ENCODE data around the gene NHERF1. TPM values are rescaled to one million over a fixed set of nuclear protein-coding genes. Genes with fewer than 3 reads are reported as not detected.
A peak's percentile ranks its signal among the peaks of the same experiment; 100 is the strongest.

Gene NHERF1
- total RNA-seq, 1 donor, result 22.1 TPM

DNA sequence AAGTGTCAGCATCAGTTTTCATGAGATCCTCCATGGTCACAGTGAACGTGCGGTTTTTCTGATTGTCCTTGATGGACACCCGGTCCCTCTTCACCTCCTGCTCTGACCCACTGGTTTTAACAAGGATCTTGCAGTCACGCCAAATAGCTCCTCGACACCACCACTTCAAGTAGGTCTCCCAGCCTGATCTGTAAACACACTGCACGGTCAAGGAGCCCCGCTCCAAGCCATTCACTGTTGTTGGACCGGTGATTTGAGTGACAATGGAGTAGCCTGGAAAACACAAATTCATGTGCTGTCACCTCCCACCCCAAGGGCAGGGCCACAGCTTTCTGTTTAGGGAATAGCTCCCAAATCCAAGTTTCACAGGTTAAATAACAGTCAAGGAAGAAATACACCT is 43.9 kb upstream of the NHERF1 start:
- no peak overlapping the region for H3K4me2 ChIP-seq (ENCODE audit: insufficient read depth, low read length)

DNA sequence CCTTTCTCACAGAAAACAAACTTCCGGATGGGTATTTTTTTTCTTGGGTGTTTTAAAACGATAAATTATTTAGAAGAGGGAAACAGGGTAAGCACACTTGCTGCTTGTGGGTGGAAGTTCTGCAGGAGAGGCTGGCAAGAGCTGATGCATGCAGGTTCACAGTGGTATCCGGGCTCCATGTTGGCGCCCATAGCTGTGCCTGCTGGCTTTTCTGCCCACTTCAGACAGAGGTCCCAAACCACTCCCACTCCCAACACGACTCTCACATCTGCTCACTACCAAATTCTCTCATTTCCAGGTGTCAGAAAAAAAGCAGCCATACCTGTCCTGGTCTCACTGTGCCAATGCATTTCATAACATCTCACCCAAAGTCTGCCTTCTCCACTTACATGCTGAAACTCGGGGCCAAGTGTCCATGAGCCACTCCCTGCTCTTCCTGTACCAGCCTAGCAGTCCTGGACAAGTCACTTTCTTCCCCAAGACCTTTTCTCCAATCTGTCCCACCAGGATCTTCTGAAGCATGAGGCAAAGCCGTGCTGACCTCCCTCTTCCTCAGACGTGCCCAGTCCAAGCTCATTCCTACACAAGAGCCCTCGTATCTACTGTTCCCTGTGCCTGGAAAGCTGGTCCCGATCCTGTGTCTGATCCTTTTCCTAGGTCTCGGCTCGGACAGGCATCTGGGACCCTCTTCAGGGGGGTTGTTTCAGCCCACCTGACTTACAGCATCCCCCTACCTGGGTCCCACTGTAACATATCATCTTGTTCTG is 37.2 kb upstream of the NHERF1 start:
- no peak overlapping the region for H3K4me3 ChIP-seq (ENCODE audit: insufficient read depth, low read length)
- TF ChIP-seq, protein P1, sequence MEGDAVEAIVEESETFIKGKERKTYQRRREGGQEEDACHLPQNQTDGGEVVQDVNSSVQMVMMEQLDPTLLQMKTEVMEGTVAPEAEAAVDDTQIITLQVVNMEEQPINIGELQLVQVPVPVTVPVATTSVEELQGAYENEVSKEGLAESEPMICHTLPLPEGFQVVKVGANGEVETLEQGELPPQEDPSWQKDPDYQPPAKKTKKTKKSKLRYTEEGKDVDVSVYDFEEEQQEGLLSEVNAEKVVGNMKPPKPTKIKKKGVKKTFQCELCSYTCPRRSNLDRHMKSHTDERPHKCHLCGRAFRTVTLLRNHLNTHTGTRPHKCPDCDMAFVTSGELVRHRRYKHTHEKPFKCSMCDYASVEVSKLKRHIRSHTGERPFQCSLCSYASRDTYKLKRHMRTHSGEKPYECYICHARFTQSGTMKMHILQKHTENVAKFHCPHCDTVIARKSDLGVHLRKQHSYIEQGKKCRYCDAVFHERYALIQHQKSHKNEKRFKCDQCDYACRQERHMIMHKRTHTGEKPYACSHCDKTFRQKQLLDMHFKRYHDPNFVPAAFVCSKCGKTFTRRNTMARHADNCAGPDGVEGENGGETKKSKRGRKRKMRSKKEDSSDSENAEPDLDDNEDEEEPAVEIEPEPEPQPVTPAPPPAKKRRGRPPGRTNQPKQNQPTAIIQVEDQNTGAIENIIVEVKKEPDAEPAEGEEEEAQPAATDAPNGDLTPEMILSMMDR (IDR thresholded peaks at IDR 0.05; ENCODE audit: extremely low read depth, low read depth, low read length), result no peak
- peaks cover 5% of the 10 kb centered on the region for H3K27me3 ChIP-seq (ENCODE audit: insufficient read depth, low read length)
- no peaks in the 10 kb centered on the region for H3K79me2 ChIP-seq (ENCODE audit: insufficient read depth, low read length)
- H3K9me3 ChIP-seq (ENCODE audit: low read depth, low read length), result no peaks in the 10 kb centered on the region
- H3K27ac ChIP-seq (ENCODE audit: low read depth, low read length), result no peak overlapping the region
- H3K4me1 ChIP-seq (ENCODE audit: insufficient read depth, low read length), result no peaks in the 10 kb centered on the region
- no peaks in the 10 kb centered on the region for H4K20me1 ChIP-seq (ENCODE audit: insufficient read depth, low read length)
- DNase-seq (ENCODE audit: insufficient read length, low spot score, missing footprints), result peak; percentile 1
- no peak overlapping the region for H3K4me2 ChIP-seq (ENCODE audit: insufficient read depth, low read length)
- no peak overlapping the region for H2AFZ ChIP-seq (ENCODE audit: low read length)
- H3K36me3 ChIP-seq (ENCODE audit: insufficient read depth, low read length), result no peaks in the 10 kb centered on the region

More for the DNA sequence above, 43.9 kb upstream of the NHERF1 start:
- Histone ChIP-seq H3K79me2 (ENCODE audit: insufficient read depth, low read length) (no peaks in the 10 kb centered on the region), H3K4me1 (ENCODE audit: insufficient read depth, low read length) (no peaks in the 10 kb centered on the region), H3K4me3 (ENCODE audit: insufficient read depth, low read length) (no peak overlapping the region), H4K20me1 (ENCODE audit: insufficient read depth, low read length) (no peaks in the 10 kb centered on the region), H2AFZ (ENCODE audit: low read length) (no peak overlapping the region), H3K36me3 (ENCODE audit: insufficient read depth, low read length) (no peaks in the 10 kb centered on the region), H3K9me3 (ENCODE audit: low read depth, low read length) (no peaks in the 10 kb centered on the region), H3K27ac (ENCODE audit: low read depth, low read length) (no peak overlapping the region), H3K27me3 (ENCODE audit: insufficient read depth, low read length) (no peaks in the 10 kb centered on the region)
- no peak for DNase-seq (ENCODE audit: insufficient read length, low spot score, missing footprints)
- TF ChIP-seq, protein P1 (IDR thresholded peaks at IDR 0.05; ENCODE audit: extremely low read depth, low read depth, low read length), result no peak

DNA sequence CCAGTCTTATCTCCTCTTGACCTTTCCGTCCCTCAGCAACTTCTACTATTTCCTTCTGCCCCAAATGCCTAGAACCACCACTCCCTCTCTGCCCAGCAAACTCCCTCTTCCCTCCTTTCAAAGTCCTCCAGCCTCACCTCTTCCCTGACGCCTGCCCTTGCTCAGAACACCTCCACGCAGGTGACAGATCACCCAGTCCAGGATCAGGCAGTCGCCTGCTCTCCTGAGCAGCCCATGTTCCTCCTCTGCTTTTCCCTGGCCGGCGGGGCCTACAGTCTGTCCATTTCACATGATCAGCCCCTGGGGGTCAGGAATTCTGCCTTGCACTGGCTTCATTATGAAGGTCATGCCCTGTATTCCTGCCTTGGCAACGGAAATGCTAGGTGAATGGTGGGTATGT is 36.1 kb upstream of the NHERF1 start:
- H3K4me1 ChIP-seq (ENCODE audit: insufficient read depth, low read length), result no peaks in the 10 kb centered on the region
- peak; percentile 38 for DNase-seq (ENCODE audit: insufficient read length, low spot score, missing footprints)
- no peaks in the 10 kb centered on the region for H3K79me2 ChIP-seq (ENCODE audit: insufficient read depth, low read length)
- peaks cover 9% of the 10 kb centered on the region for H3K27me3 ChIP-seq (ENCODE audit: insufficient read depth, low read length)
- H4K20me1 ChIP-seq (ENCODE audit: insufficient read depth, low read length), result no peaks in the 10 kb centered on the region
- H3K4me2 ChIP-seq (ENCODE audit: insufficient read depth, low read length), result no peak overlapping the region
- H2AFZ ChIP-seq (ENCODE audit: low read length), result no peak overlapping the region
- TF ChIP-seq, protein P1 (IDR thresholded peaks at IDR 0.05; ENCODE audit: extremely low read depth, low read depth, low read length), result no peak
- no peaks in the 10 kb centered on the region for H3K9me3 ChIP-seq (ENCODE audit: low read depth, low read length)
- H3K27ac ChIP-seq (ENCODE audit: low read depth, low read length), result no peak overlapping the region
- no peak overlapping the region for H3K4me3 ChIP-seq (ENCODE audit: insufficient read depth, low read length)
- H3K36me3 ChIP-seq (ENCODE audit: insufficient read depth, low read length), result no peaks in the 10 kb centered on the region

DNA sequence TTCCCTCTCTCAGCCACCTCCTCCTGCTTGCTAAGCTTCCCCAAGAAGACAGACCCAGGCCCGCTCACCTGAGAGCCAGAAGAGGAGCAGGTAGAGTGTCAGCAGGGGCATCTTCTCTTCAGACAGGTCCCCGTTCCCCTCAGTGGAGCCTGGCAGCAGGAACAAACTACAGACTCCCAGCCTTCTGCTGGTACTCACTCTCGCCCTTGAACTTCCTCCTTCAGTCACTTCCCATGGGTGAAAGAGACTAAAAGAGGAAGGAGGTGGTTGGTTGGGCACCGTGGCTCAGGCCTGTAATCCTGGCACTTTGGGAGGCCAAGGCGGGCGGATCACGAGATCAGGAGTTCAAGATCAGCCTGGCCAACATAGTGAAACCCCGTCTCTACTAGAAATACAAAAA is 35.7 kb upstream of the NHERF1 start, which contains the start of gene CD300LF:
CD300LF (minus strand) TSS at position 168 of the 400 bp plus-strand sequence; CDS start at position 111, 57 bp downstream.
- no peaks in the 10 kb centered on the region for H3K79me2 ChIP-seq (ENCODE audit: insufficient read depth, low read length)
- no peak within 1 kb of the TSS for H2AFZ ChIP-seq (ENCODE audit: low read length)
- peaks cover 9% of the 10 kb centered on the region for H3K27me3 ChIP-seq (ENCODE audit: insufficient read depth, low read length)
- H3K4me3 ChIP-seq (ENCODE audit: insufficient read depth, low read length), result no peak within 1 kb of the TSS
- no peaks in the 10 kb centered on the region for H4K20me1 ChIP-seq (ENCODE audit: insufficient read depth, low read length)
- H3K9me3 ChIP-seq (ENCODE audit: low read depth, low read length), result no peaks in the 10 kb centered on the region
- TF ChIP-seq, protein P1 (IDR thresholded peaks at IDR 0.05; ENCODE audit: extremely low read depth, low read depth, low read length), result no peak
- no peak within 1 kb of the TSS for H3K4me2 ChIP-seq (ENCODE audit: insufficient read depth, low read length)
- peak; percentile 39 for DNase-seq (ENCODE audit: insufficient read length, low spot score, missing footprints)
- no peaks in the 10 kb centered on the region for H3K4me1 ChIP-seq (ENCODE audit: insufficient read depth, low read length)
- no peaks in the 10 kb centered on the region for H3K36me3 ChIP-seq (ENCODE audit: insufficient read depth, low read length)
- H3K27ac ChIP-seq (ENCODE audit: low read depth, low read length), result no peak within 1 kb of the TSS
